Thyroid gland (tissue), 4 donors: ENCODE measurements around the gene EPB41.

ENCODE experiments used
- CTCF ChIP-seq, 6 experiments: fragments of 200-600 bp in 3 of 6; fragments of 450-650 bp in 3 of 6; sonication (generic) in 3 of 6; IDR thresholded peaks; one replicate each; pipeline ENCODE4 v1.5.1; 2016 to 2019; ENCODE audit warnings: antibody characterized with exemption in 6 of 6, mild to moderate bottlenecking in 2 of 6, inconsistent platforms in 1 of 6, moderate library complexity in 1 of 6
- POLR2A ChIP-seq, 2 donors: fragments of 450-650 bp; IDR thresholded peaks; one replicate each; pipeline ENCODE4 v1.6.1; 2017; ENCODE audit warnings: antibody characterized with exemption in 2 of 2, mild to moderate bottlenecking in 2 of 2, moderate library complexity in 1 of 2

DNA sequence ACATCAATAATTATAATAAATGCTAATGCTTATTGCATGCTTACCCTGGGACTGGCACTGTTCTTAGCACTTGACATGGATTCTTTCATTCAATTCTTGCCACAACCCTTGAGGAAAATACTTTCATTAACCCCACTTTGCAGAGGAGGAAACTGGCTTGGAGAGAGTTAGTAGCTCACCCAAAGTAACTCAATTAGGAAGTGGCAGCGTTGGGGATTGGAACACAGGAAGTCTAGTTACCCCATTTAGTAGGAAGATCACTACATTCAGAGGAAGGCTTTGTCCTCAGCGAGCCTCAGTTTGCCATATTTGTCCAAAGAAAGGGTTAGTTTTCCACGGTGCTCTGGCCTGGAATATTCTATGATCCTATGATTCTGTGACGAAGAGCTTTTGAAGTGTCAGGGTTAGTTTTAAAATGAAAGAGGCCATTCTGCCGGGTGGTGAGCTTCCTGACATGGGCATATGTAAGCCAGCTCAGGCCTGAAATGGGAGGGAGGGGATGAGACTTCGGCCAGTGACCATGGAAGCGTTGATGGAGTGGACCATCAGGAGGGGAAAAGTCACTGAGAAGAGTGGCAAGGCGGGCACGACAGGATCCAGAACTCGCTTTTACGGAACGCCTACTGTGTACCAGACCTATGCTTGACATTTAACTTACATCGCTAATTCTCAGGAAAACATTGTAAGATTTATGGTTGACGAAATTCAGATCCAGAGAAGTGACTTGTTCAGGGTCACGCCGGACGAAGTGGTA lies 28.2 kb upstream of the EPB41 start:
- TF ChIP-seq CTCF (IDR thresholded peaks at IDR 0.05) (no peak), POLR2A (IDR thresholded peaks at IDR 0.05) (no peak)
